ENCODE measurements around the gene SOCS1.
"Not testable (repeated sequence)": the region's sequence is repeated elsewhere in the genome, so short reads cannot be mapped to it uniquely, and the experiment has no call there.

Gene SOCS1

DNA sequence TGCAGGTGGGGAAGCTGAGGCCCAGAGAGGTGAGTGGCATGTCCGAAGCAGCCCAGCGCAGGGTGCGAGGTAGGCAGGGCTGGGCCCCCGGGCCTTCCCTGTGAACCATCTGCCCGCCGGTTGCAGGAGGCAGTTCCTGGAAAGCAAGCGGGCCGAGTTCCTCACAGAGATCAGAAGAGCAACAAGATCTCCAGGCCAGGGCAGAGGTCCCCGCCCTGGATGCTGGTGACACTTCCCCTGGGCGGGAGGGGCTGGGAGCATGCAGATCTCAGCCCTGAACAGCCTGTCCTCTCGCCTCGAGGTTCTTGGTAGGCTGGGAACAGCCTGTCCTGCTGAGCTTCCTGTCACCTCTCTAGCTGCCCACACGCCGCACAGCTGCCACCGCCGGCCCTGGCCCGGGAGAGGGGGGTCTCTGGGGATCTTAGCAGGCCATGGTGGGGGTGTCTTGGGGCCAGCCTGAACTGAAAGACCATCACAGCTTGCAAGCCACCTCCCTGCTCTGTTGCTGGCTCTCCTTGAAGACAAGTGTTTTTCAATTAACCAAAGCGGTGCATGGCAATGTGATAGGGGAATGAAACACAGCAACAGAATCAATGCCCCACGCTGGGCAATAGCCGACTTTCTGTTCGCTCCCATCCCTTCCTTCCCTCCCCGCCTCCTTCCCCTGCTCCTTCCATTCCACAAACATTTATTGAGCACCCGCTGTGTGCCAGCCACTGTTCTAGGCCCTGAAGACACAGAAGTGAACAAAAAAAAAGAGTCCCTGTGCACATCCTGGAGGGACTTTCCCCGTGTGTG is 31.7 kb downstream of the SOCS1 start:
- no peak for DNase-seq

DNA sequence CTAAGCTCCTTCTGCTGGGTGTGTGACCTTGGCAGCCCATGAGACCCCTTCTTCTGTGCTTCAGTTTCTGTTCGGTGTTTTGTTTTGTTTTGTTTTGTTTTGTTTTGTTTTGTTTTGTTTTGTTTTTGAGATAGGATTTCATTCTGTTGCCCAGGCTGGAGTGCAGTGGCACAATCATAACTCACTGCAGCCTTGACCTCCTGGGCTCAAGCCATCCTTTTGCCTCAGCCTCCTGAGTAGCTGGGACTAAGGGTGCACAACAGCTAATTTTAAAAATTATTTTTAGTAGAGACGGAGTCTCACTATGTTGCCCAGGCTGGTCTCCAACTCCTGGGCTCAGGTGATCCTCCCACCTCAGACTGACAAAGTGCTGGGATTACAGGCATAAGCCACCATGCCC is 35.5 kb downstream of the SOCS1 start:
- not testable (repeated sequence) for DNase-seq

DNA sequence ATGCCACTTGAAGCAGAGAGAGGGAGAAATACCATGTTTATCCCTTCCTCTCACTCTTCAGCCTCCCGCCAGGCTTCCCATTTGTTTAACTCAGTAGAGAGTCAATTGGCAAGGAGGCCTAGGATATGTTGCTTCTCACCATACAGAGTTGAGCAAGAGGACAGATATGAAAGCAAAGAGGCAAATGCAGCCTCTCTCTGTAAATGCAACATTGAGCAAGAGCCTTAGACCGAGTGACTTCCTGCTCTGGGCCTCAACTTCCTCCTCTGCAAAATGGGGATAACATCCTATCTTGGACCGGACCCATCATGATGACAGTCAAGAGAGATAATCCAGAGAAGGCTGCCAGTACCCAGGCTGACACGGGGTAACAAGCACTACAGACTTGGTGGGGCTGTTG is 36.8 kb downstream of the SOCS1 start:
- no peak for DNase-seq

DNA sequence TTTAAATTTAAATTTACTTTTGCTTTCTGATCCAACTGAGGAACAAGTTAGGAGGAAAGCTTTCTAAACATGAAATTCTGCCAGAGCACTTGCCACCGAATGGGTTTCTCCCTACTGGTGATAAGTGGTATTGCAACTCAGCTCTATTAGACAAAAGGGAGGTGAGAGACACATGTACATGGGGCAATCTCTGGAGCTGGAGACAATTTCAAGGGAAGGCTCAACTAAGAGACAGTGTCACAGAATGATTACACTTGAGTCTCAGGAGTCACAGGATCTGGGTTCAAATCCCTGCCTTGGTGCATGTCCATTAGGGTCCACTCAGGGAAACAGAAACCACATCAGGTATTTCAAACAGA is 37.4 kb downstream of the SOCS1 start:
- no peak for DNase-seq

DNA sequence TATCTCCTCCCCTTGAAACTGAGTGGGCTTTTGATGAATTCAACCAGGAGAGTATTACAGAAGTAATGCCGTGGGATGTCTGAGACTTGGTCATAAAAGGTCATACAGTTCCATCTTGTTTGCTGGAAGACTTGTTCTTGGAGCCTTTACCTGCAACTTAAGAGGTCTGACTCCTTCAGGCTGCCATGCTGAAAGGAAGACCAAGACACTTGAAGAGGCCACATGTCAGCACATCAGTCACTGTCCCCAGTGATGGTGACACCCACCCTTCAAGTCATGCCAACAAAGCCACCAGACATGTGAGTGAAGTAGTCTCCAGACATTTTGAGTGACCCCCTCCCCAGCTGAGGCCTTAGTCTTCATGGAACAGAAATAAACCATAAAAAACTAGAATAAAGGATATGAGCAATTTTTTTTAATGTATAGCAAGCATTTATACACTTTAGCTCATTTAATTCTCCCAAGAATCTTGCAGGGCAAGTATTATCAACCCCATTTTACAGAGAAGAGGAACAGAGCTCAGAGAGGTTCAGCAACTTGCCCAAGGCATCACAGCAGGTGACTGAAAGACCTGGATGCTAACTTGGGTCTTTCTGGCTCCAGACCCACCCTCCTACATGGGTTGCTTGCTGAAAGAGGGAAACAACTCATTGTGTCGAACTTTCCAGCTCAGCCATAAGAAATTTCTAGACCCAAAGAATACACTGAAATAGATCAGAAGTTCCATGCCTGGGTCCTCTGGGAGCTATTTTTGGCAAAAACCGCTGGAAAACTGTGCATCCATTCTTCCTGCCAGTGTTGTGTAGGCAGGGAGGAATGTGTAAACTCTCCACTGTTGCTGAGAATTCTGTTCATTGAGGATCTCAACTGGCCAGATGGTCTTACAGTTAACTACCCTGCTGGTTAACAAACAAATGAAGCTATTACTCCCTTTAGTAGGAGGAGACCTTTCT is 38.1 kb downstream of the SOCS1 start:
- DNase-seq: no peak

DNA sequence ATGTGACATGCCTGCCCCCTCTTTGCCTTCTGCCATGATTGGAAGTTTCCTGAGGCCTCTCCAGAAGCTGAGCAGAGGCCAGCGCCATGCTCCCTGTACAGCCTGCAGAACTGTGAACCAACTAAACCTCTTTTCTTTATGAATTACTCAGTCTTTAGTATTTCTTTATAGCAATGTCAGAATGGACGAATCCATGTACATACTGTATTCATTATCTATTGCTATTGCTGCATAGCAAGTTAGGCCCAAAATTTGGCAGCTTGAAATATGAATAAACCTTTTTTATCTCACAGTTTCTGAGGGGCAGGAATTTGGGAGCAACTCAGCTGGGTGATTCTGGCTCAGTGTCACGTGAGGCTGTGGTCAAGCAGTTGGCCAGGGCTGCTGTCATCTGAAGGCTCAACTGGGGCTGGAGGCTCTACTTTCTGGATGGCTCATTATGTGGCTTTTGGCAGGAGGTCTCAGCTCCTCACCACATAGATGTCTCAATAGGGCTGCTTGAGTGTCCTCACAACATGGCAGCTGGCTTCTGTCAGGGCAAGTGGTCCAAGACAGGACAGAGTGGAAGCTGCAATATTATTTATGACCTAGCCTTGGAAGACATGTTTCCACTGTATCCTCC is 40.0 kb downstream of the SOCS1 start:
- DNase-seq: no peak

DNA sequence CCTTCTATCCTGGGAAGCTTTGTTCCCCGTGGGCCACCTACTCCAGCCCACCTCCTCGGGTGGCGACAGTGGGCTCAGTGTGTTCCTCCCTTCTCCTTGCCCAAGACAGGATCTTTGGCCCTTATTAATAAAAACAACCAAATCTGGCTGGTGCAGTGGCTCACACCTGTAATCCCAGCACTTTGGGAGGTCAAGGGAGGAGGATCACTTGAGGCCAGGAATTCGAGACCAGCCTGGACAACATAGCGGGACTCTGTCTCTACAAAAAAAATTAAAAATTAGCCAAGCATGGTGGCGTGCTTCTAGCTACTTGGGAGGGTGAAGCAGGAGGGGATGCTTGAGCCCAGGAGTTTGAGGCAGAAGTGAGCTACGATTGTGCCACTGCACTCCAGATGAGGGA is 42.2 kb downstream of the SOCS1 start:
- no peak for DNase-seq

DNA sequence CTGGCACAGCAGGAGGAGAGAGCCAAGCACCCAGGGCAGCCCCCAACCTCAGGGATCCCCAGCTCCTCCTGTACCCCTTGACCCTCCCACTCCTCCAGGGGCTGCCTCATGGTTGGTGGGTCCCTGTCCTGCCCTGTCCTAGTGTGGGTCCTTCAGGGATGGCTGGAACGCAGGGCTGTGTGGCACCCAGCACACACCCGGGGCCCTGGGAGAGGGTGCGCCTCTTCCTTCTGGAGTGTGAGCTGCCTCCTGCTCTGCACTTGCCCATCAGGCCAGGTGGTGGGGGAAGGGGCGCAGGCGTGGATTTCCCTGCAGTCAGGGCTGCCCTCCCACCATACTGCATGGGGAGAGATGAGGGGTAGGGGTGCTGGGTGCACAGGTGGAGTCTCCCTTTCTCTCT is 42.6 kb downstream of the SOCS1 start:
- DNase-seq: no peak

DNA sequence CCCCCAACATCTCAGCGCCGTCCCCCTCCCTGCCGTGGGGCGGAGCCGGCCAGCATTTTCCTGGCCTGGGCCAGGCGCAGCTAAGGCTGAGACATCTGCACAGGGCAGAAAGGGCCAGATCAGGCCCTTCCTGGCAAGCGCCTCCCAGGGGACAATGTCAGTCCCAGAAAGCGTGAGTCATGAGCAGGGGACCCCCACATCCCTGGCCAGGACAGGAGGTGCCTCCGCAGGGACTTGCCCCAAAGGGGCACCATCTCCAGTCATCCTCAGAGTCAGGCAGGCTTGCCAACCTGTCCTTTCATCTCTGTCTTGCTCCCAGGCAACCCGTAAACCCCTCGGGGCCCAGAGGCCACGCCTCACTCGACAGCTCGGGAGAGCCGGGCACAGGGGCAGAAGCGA is 43.2 kb downstream of the SOCS1 start:
- no peak for DNase-seq

DNA sequence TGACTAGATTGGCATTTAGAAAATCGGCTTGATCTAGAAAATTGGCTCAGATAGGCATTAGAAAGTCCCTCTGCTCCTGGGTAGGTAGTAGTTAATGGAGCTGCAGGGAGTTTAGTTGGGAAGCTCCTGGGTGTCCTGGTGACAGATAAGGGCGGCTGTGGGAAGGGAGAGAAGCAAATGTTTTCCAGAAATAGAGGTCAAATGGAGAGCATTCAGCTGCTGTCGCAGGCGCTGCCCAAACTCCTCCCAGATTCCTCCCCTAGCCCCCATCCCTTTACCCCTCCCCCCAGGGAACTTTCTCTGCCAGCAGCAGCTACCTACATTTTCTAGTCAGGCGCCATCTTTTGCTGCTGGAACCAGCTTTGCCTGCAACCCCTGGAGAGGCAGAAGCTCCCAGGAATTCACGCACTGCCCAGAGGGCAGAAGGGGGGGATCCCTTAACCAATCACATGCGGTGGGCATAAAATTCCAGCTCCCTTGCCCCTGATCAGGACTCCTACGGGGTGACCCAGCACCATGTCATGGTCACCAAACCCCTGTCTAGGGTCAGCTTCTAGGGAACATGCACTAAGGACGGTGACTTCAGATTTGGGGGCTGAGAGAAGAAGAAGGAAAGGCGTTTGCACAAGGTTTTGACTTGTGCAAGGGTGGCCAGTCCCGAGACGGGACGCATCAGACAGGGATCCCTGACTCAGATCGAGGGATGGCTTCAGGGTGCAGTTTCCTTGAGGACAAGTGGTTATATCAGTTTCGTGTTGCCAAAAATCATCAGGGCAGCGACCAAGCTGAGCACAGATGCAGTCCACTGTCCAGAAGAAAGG is 43.8 kb downstream of the SOCS1 start:
- no peak for DNase-seq

DNA sequence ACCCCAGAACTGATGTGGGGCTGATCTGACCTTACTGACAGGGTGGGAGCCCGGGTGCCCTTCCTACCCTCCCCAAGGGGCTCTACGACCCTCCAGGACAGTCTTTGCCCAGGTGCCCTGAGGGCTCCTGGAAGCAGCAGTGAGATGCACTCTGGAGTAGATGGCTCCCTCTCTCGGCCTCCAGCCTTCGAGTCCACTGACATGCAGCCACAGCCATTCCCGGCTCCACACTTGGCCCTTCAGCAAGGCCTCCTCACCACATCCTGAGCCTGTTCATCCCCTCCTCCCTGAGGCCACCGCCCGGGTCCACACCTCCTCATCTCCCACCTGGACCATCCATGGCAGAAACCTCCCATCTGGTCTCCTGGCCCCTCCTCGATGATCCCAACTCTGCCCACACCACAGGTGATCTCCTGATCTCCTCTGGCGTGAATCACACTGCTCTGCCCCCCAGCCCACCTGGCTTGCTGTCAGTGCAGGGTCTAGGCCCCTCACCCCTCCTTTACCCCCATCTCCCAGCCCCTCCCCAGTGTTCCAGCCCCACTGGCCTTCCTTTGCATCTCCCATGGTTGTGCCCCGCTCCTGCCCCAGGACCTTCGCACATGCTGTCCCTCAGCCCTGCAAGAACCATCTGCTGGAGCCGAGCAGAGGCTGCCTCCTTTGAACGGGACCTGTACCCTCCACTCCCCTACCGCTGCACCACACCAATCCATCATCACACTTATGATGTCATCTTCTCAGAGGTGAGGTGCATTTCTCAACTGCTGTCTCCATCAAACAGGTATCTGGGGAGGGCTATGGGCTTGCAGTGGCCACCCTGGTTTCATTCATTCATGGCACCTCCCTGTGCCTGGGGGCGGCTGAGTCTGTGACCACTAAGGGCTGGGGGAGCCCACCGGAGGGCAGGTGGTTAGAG is 44.7 kb downstream of the SOCS1 start:
- no peak for DNase-seq

DNA sequence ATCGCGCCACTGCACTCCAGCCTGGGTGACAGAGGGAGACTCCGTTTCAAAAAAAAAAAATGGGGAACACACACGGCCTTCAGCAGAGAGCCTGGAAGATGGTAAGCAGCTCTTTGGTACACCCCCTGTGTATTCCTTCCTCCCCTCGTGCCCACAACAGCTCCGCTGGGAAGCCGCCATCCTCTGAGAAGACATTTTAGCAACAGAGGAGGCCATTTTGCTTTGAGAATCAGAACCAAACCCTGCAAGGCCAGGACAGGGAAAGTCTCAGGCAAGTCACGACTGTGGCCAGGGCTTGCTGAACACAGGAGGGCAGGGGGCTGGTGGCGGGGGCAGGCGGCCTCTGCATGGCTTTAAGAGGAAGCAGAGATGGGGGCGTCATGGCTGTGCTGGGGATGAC is 45.7 kb downstream of the SOCS1 start:
- no peak for DNase-seq

DNA sequence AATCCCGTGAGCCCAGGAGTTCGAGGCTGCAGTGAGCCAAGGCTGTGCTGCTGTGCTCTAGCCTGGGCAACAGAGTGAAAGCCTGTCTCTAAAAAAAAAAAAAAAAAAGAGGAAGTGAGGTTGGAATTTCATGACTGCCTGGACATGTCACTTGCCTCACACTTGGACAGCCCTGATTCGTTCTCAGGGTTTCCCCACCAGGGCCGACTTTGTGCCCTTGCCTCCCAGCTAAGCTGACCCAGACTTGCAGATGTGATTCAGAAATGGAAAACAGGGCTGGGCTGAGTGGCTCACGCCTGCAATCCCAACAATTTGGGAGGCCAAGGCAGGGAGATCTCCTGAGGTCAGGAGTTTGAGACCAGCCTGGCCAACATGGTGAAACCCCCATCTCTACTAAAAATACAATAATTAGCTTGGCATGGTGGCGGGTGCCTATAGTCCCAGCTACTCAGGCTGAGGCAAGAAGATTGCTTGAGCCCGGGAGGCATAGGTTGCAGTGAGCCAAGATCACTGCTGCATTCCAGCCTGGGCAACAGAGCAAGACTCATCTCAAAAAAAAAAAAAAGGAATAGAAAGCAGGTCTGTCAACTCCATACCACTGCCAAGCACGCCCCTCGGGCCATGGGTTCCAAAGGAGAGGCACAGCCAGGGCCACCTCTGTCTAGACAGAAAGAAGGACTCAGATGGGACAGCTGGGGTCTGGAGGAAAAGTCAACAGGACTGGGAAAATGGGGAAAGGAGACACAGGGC is 46.9 kb downstream of the SOCS1 start:
- DNase-seq: no peak

DNA sequence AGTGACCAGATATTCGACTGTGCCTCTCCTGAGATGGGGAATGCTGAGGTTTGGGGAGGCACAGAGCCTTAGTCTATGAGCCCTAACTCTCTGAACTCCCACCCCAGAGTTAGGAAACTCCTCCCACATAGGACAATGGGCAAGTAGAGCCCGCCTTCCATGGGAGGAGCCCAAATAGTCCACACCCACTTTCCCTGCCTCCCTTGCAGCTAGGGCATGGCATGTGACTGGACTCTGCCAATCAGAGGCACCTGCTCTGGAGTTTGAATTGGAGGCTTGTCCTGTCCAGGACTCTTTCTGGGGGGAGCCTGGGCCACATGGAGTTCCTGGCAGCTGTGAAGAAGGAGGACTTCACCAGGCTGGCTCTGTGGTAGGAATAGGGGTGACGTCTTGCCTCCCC is 48.4 kb downstream of the SOCS1 start:
- no peak for DNase-seq

DNA sequence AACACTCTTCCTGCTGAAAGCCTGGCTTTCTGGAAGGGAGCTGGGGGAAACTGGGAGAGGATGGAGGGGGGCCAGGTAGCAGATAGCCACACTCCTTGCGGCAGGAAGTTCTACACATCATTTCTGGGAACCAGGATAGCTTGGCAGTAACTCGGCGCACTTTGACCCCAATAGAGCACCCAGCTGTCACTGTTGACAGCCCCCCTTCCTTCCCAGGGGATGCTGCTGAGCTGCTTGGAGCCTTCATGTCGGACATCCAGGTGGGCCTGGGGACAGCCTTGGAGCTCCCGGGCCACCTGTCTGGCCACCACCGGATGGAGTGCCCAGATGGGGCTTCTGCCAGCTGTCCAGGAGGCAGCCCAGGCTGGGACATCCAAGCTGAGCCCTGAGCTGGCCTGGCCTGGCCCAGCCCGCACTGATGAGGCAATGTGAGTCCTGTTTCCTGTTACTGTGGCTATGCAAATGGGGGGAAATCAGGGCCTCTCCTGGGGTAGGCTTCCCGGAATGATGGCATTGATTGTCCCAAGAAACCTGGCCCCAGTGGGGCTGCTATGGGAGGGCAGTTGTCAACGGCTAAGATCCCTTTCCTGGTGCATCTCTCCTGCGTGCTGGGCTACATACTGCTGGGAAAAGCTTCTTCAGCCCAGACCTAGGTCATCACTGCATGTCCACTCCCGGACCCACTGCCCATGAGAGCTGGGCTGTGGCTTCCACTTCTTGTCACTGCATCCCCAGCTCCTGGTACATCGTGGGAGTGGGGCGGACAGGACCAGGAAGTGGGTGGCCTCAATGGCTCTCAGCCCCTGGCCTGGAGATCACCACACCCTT is 50.0 kb downstream of the SOCS1 start:
- no peak for DNase-seq

DNA sequence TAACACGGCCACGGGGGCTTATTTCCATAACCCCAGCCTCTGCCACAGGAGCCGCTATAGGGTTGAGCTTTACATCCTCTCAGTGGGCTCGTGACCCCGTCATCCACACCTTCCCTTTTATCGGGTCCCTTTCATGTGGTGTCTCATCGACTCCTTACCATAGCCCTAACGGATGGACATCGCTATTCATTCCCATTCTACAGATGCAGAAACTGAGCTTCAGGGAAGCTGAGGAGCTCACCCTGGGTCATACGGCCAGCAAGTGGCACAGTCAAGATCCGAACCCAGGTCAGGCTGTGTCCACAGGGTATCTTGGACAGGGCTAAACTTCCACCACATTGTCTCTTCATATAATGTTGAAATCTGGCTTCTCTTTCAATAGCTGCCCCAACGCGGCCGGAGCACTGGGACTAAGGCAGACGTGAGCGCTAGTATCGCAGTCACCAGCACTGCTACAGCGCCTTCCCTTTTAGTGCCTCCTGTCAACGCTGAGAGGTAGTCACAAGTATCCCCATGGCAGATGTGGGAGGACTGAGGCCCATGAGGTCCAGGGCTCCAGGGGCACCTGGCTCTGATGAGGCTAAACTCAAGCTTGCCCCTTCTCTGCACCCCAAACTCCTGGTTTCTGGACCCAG is 50.8 kb downstream of the SOCS1 start:
- DNase-seq: no peak

DNA sequence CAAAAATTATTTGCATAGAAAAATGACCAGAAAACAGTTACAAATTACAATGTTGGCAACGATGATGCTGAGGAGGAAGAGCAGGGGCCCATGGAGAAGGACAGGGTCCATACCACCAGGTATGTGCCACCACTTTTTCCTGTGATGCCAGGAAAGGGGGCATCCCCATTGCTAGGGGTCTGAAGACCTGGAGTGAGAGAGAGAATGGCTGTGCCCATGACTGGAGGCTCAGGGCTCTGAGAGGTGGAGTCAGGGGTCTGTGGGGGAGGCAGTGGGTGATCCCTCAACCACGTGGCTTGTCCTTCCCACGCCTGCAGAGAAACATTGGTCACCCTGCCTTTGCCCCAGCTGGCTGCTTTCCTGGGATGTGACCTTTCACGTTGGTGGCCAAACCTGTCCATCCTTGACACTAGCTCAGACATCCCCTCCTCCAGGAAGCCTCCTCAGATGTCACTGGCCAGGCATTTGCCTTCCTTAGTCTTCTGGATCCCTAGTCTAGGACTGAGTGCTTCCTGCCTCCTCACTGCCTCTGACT is 51.4 kb downstream of the SOCS1 start:
- DNase-seq: no peak
